Upper lobe of left lung (tissue), 6 donors: ENCODE measurements around the gene HLA-G. TPM values are rescaled to one million over a fixed set of nuclear protein-coding genes. Genes with fewer than 3 reads are reported as not detected.

Experiments
- ATAC-seq, 2 donors: fragments of 200-7000 bp; cut with Tn5 transposase; one replicate each; pipeline ENCODE4 v1.9.1; 2022; ENCODE audit warnings: mild to moderate bottlenecking in 2 of 2, moderate library complexity in 2 of 2; ENCODE audit not compliant: low FRiP score in 2 of 2
- DNase-seq, 2 donors: peaks; one replicate each; pipeline ENCODE4 v3.0.0-alpha.2; 2019 to 2020
- H3K27ac ChIP-seq, 4 donors: fragments of 200-600 bp; sonication (generic); one replicate each; pipeline ENCODE4 v1.5.1; 2016 to 2019
- H3K27me3 ChIP-seq, 4 donors: fragments of 200-600 bp; sonication (generic); one replicate each; pipeline ENCODE4 v1.5.1; 2017 to 2019
- H3K36me3 ChIP-seq, 4 donors: fragments of 200-600 bp; sonication (generic); one replicate each; pipeline ENCODE4 v1.5.1; 2016 to 2019
- H3K4me1 ChIP-seq, 4 donors: fragments of 200-600 bp; sonication (generic); one replicate each; pipeline ENCODE4 v1.5.1; 2018 to 2019
- H3K4me3 ChIP-seq, 4 donors: fragments of 200-600 bp; sonication (generic); one replicate each; pipeline ENCODE4 v1.5.1; 2017 to 2019; ENCODE audit warnings: mild to moderate bottlenecking in 2 of 4, moderate library complexity in 1 of 4
- H3K9me3 ChIP-seq, 4 donors: fragments of 200-600 bp; sonication (generic); one replicate each; pipeline ENCODE4 v1.5.1; 2018 to 2019
- CTCF ChIP-seq, 6 experiments: fragments of 450-650 bp in 4 of 6; fragments of 200-600 bp in 2 of 6; sonication (generic) in 2 of 6; IDR thresholded peaks; one replicate each; pipeline ENCODE4 v1.5.1; 2016 to 2019; ENCODE audit warnings: antibody characterized with exemption in 6 of 6
- EP300 ChIP-seq, 4 donors: sonication (generic); formaldehyde crosslinking; IDR thresholded peaks; one replicate each; pipeline ENCODE4 v1.5.1; 2017; ENCODE audit warnings: antibody characterized with exemption in 4 of 4, control low read depth in 2 of 4
- POLR2A ChIP-seq, 4 donors: fragments of 450-650 bp; IDR thresholded peaks; one replicate each; pipeline ENCODE4 v1.5.1; 2016 to 2017; ENCODE audit warnings: antibody characterized with exemption in 4 of 4, mild to moderate bottlenecking in 2 of 4
- POLR2AphosphoS5 ChIP-seq, 2 donors: sonication (generic); formaldehyde crosslinking; IDR thresholded peaks; one replicate each; pipeline ENCODE4 v1.5.1; 2017; ENCODE audit warnings: antibody characterized with exemption in 2 of 2
- WGBS, 2 donors: methylation state at CpG; one replicate each; pipeline ENCODE4 v1.1.5; 2017 to 2018; 5-methylcytosine and 5-hydroxymethylcytosine counted together
- total RNA-seq, 6 donors: library from RNA; depleted of rRNA in 4 of 6; stranded (reverse); fragments of >200 nt in 4 of 6; gene quantifications; one replicate each; pipeline versions ENCODE4 v1.1.0 to v1.2.1, GENCODE V29; 2016 to 2021
- donor health status: DM: no; HTN: no; CAD: no; lungs with moderate emphysema.
- donor health status: DM: no; HTN: yes; CAD: no; lungs with severe emphysema.

HLA-G gene
- total RNA-seq, 6 donors from 2014 or later: 1.0 to 11.8 (median 6.2) TPM

GRCh38 chr6:29831776-29832175 is 4.2 kb downstream of the HLA-G start:
- 80 to 87% methylated on average over 2 of the region's 2 CpGs for WGBS, 2 donors
- no peaks in the 10 kb centered on the region for H3K36me3 ChIP-seq
- TF ChIP-seq POLR2AphosphoS5 (IDR thresholded peaks at IDR 0.05) (no peak), POLR2A (IDR thresholded peaks at IDR 0.05) (no peak), CTCF (IDR thresholded peaks at IDR 0.05) (no peak), EP300 (IDR thresholded peaks at IDR 0.05) (no peak)
- H3K27me3 ChIP-seq: peaks cover 0 to 19% (median 7%) of the 10 kb centered on the region in 4 donors
- no peak for ATAC-seq
- peaks cover 7 to 13% (median 12%) of the 10 kb centered on the region in 4 donors for H3K4me1 ChIP-seq
- no peaks in the 10 kb centered on the region for H3K9me3 ChIP-seq
- H3K27ac ChIP-seq: no peak overlapping the region
- H3K4me3 ChIP-seq: no peak overlapping the region
- DNase-seq: no peak

- 18 to 19% methylated on average over 16 of the region's 16 CpGs for WGBS, 2 donors
- TF ChIP-seq POLR2A (IDR thresholded peaks at IDR 0.05): no peak
- peak; percentile 52 to 87 (median 65) for TF ChIP-seq CTCF (IDR thresholded peaks at IDR 0.05)
- Histone ChIP-seq H3K27ac (no peak overlapping the region), H3K4me1 (no peaks in the 10 kb centered on the region), H3K27me3 (no peaks in the 10 kb centered on the region), H3K9me3 (no peaks in the 10 kb centered on the region), H3K4me3 (no peak overlapping the region), H3K36me3 (no peaks in the 10 kb centered on the region)
- peak; percentile 38 to 77 for ATAC-seq
- peak in 1 of 2 donors; percentile 73 for DNase-seq
Observed at GRCh38 chr6:29834564-29835436, 7.2 kb downstream of the HLA-G start.

- no peaks in the 10 kb centered on the region for H3K4me1 ChIP-seq
- no peaks in the 10 kb centered on the region for H3K27me3 ChIP-seq
- no peaks in the 10 kb centered on the region for H3K9me3 ChIP-seq
- ATAC-seq (no peak), DNase-seq (no peak)
- TF ChIP-seq CTCF (IDR thresholded peaks at IDR 0.05): no peak
- TF ChIP-seq POLR2AphosphoS5 (IDR thresholded peaks at IDR 0.05): no peak
- no peak for TF ChIP-seq POLR2A (IDR thresholded peaks at IDR 0.05)
- TF ChIP-seq EP300 (IDR thresholded peaks at IDR 0.05): no peak
- H3K4me3 ChIP-seq: no peak overlapping the region
- H3K27ac ChIP-seq: no peak overlapping the region
- WGBS, 2 donors: 81 to 82% methylated on average over 1 of the region's 1 CpG
- no peaks in the 10 kb centered on the region for H3K36me3 ChIP-seq
Observed at GRCh38 chr6:29839917-29840316, 12.3 kb downstream of the HLA-G start.

- Histone ChIP-seq H3K4me3 (no peak overlapping the region), H3K9me3 (no peaks in the 10 kb centered on the region), H3K27ac (no peak overlapping the region), H3K4me1 (no peaks in the 10 kb centered on the region), H3K36me3 (no peaks in the 10 kb centered on the region), H3K27me3 (no peaks in the 10 kb centered on the region)
- TF ChIP-seq EP300 (IDR thresholded peaks at IDR 0.05) (no peak), POLR2A (IDR thresholded peaks at IDR 0.05) (no peak), CTCF (IDR thresholded peaks at IDR 0.05) (no peak), POLR2AphosphoS5 (IDR thresholded peaks at IDR 0.05) (no peak)
- no peak for DNase-seq
- ATAC-seq: no peak
Observed at GRCh38 chr6:29841030-29841429, 13.4 kb downstream of the HLA-G start.
